DND-41 (cell line): ENCODE results near the gene CENPO.

Experiments used
- EZH2 ChIP-seq: IDR thresholded peaks from 3 replicates; pipeline ENCODE4 v1.6.1; 2012; ENCODE audit warnings: borderline replicate concordance, low read depth, mild to moderate bottlenecking, moderate library complexity, low read length, inconsistent platforms; ENCODE audit not compliant: severe bottlenecking
- TF ChIP-seq, protein P1 (sequence below): IDR thresholded peaks from 2 replicates; pipeline ENCODE4 v1.5.1; 2012; ENCODE audit warnings: borderline replicate concordance, low read length, moderate library complexity, mild to moderate bottlenecking; ENCODE audit not compliant: poor library complexity, severe bottlenecking; ENCODE audit errors: extremely low read depth

DNA sequence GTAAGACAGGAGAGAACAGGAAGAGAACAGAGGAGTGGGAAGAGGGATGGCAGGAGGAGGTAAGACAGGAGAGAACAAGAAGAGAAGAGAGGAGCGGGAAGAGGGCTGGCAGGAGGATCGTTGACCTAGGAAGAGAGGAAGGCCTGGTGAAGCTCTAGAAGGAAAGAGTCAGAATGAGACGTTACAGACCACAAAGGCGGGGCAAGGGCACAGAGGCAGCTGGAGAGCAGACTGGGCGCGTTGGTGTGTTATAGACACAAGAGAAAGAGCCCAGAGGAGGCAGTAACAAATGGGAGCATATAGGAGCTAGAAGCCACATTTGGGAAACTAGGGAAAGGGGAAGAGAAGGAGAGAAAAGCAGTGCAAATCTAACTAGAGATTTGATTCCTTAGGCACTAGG is 26.6 kb upstream of the CENPO start:
- TF ChIP-seq, protein P1, sequence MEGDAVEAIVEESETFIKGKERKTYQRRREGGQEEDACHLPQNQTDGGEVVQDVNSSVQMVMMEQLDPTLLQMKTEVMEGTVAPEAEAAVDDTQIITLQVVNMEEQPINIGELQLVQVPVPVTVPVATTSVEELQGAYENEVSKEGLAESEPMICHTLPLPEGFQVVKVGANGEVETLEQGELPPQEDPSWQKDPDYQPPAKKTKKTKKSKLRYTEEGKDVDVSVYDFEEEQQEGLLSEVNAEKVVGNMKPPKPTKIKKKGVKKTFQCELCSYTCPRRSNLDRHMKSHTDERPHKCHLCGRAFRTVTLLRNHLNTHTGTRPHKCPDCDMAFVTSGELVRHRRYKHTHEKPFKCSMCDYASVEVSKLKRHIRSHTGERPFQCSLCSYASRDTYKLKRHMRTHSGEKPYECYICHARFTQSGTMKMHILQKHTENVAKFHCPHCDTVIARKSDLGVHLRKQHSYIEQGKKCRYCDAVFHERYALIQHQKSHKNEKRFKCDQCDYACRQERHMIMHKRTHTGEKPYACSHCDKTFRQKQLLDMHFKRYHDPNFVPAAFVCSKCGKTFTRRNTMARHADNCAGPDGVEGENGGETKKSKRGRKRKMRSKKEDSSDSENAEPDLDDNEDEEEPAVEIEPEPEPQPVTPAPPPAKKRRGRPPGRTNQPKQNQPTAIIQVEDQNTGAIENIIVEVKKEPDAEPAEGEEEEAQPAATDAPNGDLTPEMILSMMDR = no peak
- no peak for TF ChIP-seq EZH2
